ENCODE data around the gene TUT4.

- TF ChIP-seq CTCF (IDR thresholded peaks at IDR 0.05; ENCODE audit: low read depth, low read length) = no peak
- TF ChIP-seq EZH2phosphoT487 (IDR thresholded peaks at IDR 0.05; ENCODE audit: low read depth) = no peak
Observed at GRCh38 chr1:52399629-52400028, 153.3 kb downstream of the TUT4 start.

Measured in OCI-LY3 (cell line).